Esophagus (tissue), 2 donors: ENCODE results near the gene GTPBP6. TPM values are rescaled to one million over a fixed set of nuclear protein-coding genes. Genes with fewer than 3 reads are reported as not detected.

Experiments used
- H3K27ac ChIP-seq, 2 donors: one replicate each; pipeline ENCODE4 v1.5.1; 2013; ENCODE audit warnings: low read depth in 2 of 2, mild to moderate bottlenecking in 2 of 2, inconsistent platforms in 1 of 2, low read length in 1 of 2, moderate library complexity in 1 of 2
- H3K27me3 ChIP-seq, 2 donors: one replicate each; pipeline ENCODE4 v1.6.1; 2013; ENCODE audit warnings: low read length in 2 of 2, control low read depth in 1 of 2, mild to moderate bottlenecking in 1 of 2; ENCODE audit not compliant: insufficient read depth in 2 of 2, control insufficient read depth in 1 of 2
- H3K36me3 ChIP-seq, 2 donors: one replicate each; pipeline ENCODE4 v1.6.1; 2013; ENCODE audit warnings: low read length in 1 of 2; ENCODE audit not compliant: control insufficient read depth in 2 of 2, insufficient read depth in 2 of 2
- H3K4me1 ChIP-seq, 2 donors: one replicate each; pipeline ENCODE4 v1.6.1; 2013; ENCODE audit warnings: low read length in 1 of 2; ENCODE audit not compliant: control insufficient read depth in 2 of 2, insufficient read depth in 2 of 2
- H3K4me3 ChIP-seq, 2 donors: one replicate each; pipeline ENCODE4 v1.5.1; 2013; ENCODE audit warnings: low read length in 2 of 2, mild to moderate bottlenecking in 2 of 2, low read depth in 1 of 2, moderate library complexity in 1 of 2
- H3K9me3 ChIP-seq, 2 donors: one replicate each; pipeline ENCODE4 v1.6.1; 2013; ENCODE audit warnings: mild to moderate bottlenecking in 2 of 2, low read depth in 1 of 2, low read length in 1 of 2, moderate library complexity in 1 of 2; ENCODE audit not compliant: control insufficient read depth in 2 of 2, insufficient read depth in 1 of 2
- WGBS, 2 donors: extraction: QIAGEN DNeasy Blood & Tissue Kit; methylation state at CpG; one replicate each; pipeline ENCODE4 v1.1.7; 2013; 5-methylcytosine and 5-hydroxymethylcytosine counted together
- polyA plus RNA-seq, 2 donors: library from polyadenylated mRNA; stranded (reverse); fragments of 200-250 nt; gene quantifications; one replicate each; pipeline ENCODE4 v1.2.3, GENCODE V29; 2013
- donor health status: healthy with polysubstance abuse.
- donor health status: Bipolar disorder and iron deficiency.

GTPBP6 gene
- polyA plus RNA-seq, result 10 to 100 TPM; 26.4 to 35.3 TPM

- peak within 1 kb of the TSS; percentile 97 to 98 for H3K27ac ChIP-seq
- WGBS, 2 donors, result 0% methylated on average over 74 to 97 of the region's 97 CpGs
- H3K27me3 ChIP-seq, result no peaks in the 10 kb centered on the region
- H3K36me3 ChIP-seq, result peaks cover 3 to 20% of the 10 kb centered on the region in 2 donors
- peak within 1 kb of the TSS; percentile 78 to 93 for H3K4me3 ChIP-seq
- H3K4me1 ChIP-seq, result peaks cover 9% of the 10 kb centered on the region in 2 donors
- peaks cover 0 to 3% of the 10 kb centered on the region in 2 donors for H3K9me3 ChIP-seq
These were observed at the start of gene GTPBP6 for GRCh38 chrX:318739-319578. Gene GTPBP6, minus strand, starts transcription at chrX:318796. Its CDS starts 9 bp downstream, at chrX:318787.

GRCh38 chrX:367866-368265 is 49.3 kb upstream of the GTPBP6 start:
- Histone ChIP-seq H3K36me3 (no peaks in the 10 kb centered on the region), H3K9me3 (no peaks in the 10 kb centered on the region), H3K27me3 (no peaks in the 10 kb centered on the region), H3K27ac (no peak overlapping the region), H3K4me1 (peaks cover 0 to under 1% of the 10 kb centered on the region in 2 donors), H3K4me3 (no peak overlapping the region)
- WGBS, 2 donors, result 89 to 91% methylated on average over 12 to 17 of the region's 17 CpGs

GRCh38 chrX:367349-367748 is 48.8 kb upstream of the GTPBP6 start:
- no peaks in the 10 kb centered on the region for H3K9me3 ChIP-seq
- WGBS, 2 donors, result 91 to 93% methylated on average over 16 of the region's 16 CpGs
- no peaks in the 10 kb centered on the region for H3K27me3 ChIP-seq

GRCh38 chrX:363621-364375 is 45.2 kb upstream of the GTPBP6 start:
- Histone ChIP-seq H3K27ac (no peak overlapping the region), H3K27me3 (no peaks in the 10 kb centered on the region), H3K9me3 (peaks cover 4 to 15% of the 10 kb centered on the region in 2 donors), H3K36me3 (peaks cover 0 to 18% of the 10 kb centered on the region in 2 donors), H3K4me1 (no peaks in the 10 kb centered on the region), H3K4me3 (no peak overlapping the region)
- WGBS, 2 donors, result 97% methylated on average over 37 of the region's 37 CpGs

More at GRCh38 chrX:367349-367748, 48.8 kb upstream of the GTPBP6 start:
- no peaks in the 10 kb centered on the region for H3K4me1 ChIP-seq
- H3K27ac ChIP-seq, result no peak overlapping the region
- H3K36me3 ChIP-seq, result no peaks in the 10 kb centered on the region
- H3K4me3 ChIP-seq, result no peak overlapping the region

- no peak overlapping the region for H3K27ac ChIP-seq
These were observed 44.5 kb upstream of the GTPBP6 start for GRCh38 chrX:362937-363620.

GRCh38 chrX:362351-362750 is 43.8 kb upstream of the GTPBP6 start:
- Histone ChIP-seq H3K36me3 (peaks cover 0 to 22% of the 10 kb centered on the region in 2 donors), H3K4me3 (no peak overlapping the region), H3K4me1 (no peaks in the 10 kb centered on the region), H3K27ac (no peak overlapping the region), H3K27me3 (no peaks in the 10 kb centered on the region), H3K9me3 (peaks cover 4 to 19% of the 10 kb centered on the region in 2 donors)
- WGBS, 2 donors, result 97 to 98% methylated on average over 13 of the region's 13 CpGs

More at GRCh38 chrX:362937-363620, 44.5 kb upstream of the GTPBP6 start:
- H3K27me3 ChIP-seq, result no peaks in the 10 kb centered on the region
- no peaks in the 10 kb centered on the region for H3K4me1 ChIP-seq
- WGBS, 2 donors, result 78 to 81% methylated on average over 38 of the region's 38 CpGs
- H3K36me3 ChIP-seq, result peaks cover 0 to 21% of the 10 kb centered on the region in 2 donors
- H3K4me3 ChIP-seq, result no peak overlapping the region
- H3K9me3 ChIP-seq, result peaks cover 4 to 18% of the 10 kb centered on the region in 2 donors

GRCh38 chrX:361231-362145 is 42.9 kb upstream of the GTPBP6 start:
- Histone ChIP-seq H3K27me3 (no peaks in the 10 kb centered on the region), H3K4me3 (no peak overlapping the region), H3K9me3 (peaks cover 4 to 19% of the 10 kb centered on the region in 2 donors), H3K36me3 (peaks cover 0 to 22% of the 10 kb centered on the region in 2 donors), H3K27ac (no peak overlapping the region), H3K4me1 (no peaks in the 10 kb centered on the region)
- 97% methylated on average over 54 of the region's 54 CpGs for WGBS, 2 donors

GRCh38 chrX:360496-361150 is 42.0 kb upstream of the GTPBP6 start:
- H3K4me1 ChIP-seq, result no peaks in the 10 kb centered on the region
- no peaks in the 10 kb centered on the region for H3K27me3 ChIP-seq
- H3K4me3 ChIP-seq, result no peak overlapping the region
- H3K27ac ChIP-seq, result no peak overlapping the region
- peaks cover 4 to 19% of the 10 kb centered on the region in 2 donors for H3K9me3 ChIP-seq
- H3K36me3 ChIP-seq, result peaks cover 0 to 24% of the 10 kb centered on the region in 2 donors
- WGBS, 2 donors, result 94 to 96% methylated on average over 25 to 26 of the region's 26 CpGs
